Measurements from ENCODE around the gene SEC31B. TPM values are rescaled to one million over a fixed set of nuclear protein-coding genes. Genes with fewer than 3 reads are reported as not detected.

The SEC31B gene
- total and polyA plus RNA-seq, 2 donors from 2014 or later, result 5.6 to 10.6 TPM

DNA sequence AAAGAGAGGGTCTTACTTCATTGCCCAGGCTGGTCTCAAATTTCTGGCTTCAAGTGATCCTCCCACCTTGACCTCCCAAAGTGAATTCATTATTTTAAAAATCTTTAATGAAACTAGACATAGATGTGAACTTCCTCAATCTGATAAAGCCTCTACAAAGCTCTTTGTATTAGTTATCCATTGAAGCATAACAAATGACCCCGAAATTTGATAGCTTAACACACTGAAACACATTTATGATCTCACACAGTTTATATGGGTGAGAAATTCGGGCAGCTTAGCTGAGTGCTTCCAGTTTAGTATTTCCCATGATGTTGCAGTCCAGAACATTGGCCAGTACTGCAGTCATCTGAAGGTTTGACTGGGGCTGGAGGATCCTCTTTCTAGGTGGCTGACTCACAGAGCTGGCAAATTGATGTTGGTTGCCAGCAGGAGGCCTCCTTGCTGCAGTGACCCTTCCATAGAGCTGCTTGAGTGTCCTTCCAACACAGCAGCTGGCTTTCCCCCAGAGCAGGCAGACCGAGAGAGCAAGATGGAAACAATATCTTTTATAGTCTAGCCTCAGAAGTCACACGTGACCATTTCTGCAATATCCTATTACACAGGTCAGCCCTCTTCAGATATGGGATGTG, 73.4 kb downstream of the SEC31B start:
- Histone ChIP-seq H3K9me3 (ENCODE audit: control insufficient read depth in 2 of 3, insufficient read depth in 1 of 3, low read length in 3 of 3) (peaks cover 0 to 3% (median 0%) of the 10 kb centered on the region in 3 donors), H3K27me3 (ENCODE audit: control insufficient read depth, insufficient read depth, low read length) (no peaks in the 10 kb centered on the region), H3K4me1 (ENCODE audit: control insufficient read depth in 2 of 3, insufficient read depth in 2 of 3, low read depth in 1 of 3, low read length in 3 of 3) (no peaks in the 10 kb centered on the region), H3K4me3 (ENCODE audit: low read length in 3 of 3) (no peak overlapping the region), H3K9ac (ENCODE audit: low read length in 3 of 3) (no peak overlapping the region), H3K27ac (ENCODE audit: low read depth in 2 of 2, low read length in 2 of 2) (no peak overlapping the region), H3K36me3 (ENCODE audit: control insufficient read depth in 2 of 3, insufficient read depth in 3 of 3, low read length in 3 of 3) (no peaks in the 10 kb centered on the region)
- no peak for FAIRE-seq
- intact Hi-C loops (cut with DNase I), result no loop called here
- TF ChIP-seq, protein P1, sequence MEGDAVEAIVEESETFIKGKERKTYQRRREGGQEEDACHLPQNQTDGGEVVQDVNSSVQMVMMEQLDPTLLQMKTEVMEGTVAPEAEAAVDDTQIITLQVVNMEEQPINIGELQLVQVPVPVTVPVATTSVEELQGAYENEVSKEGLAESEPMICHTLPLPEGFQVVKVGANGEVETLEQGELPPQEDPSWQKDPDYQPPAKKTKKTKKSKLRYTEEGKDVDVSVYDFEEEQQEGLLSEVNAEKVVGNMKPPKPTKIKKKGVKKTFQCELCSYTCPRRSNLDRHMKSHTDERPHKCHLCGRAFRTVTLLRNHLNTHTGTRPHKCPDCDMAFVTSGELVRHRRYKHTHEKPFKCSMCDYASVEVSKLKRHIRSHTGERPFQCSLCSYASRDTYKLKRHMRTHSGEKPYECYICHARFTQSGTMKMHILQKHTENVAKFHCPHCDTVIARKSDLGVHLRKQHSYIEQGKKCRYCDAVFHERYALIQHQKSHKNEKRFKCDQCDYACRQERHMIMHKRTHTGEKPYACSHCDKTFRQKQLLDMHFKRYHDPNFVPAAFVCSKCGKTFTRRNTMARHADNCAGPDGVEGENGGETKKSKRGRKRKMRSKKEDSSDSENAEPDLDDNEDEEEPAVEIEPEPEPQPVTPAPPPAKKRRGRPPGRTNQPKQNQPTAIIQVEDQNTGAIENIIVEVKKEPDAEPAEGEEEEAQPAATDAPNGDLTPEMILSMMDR (IDR thresholded peaks at IDR 0.05; ENCODE audit: borderline replicate concordance, extremely low read depth, insufficient read depth), result no peak
- no peak for DNase-seq

DNA sequence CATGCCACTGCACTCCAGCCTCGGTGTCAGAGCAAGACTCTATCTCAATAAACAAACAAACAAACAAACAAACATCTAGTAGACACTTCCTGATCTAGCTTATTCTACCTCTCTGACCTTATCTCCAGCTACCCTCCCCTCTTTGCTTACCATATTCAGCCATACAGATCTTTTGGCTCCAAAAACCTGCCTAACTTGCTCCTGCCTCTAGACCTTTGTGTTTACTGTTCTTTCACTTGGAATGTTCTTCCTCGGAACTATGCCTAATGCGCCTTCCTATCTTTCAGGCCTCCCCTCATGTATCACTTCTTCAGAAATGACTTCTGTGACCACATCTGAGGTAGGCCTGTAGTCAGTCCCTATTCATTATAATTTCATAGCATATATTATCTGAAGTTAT, 77.1 kb downstream of the SEC31B start:
- Histone ChIP-seq H3K27ac (ENCODE audit: low read depth in 2 of 2, low read length in 2 of 2) (no peak overlapping the region), H3K27me3 (ENCODE audit: control insufficient read depth, insufficient read depth, low read length) (no peaks in the 10 kb centered on the region), H3K4me1 (ENCODE audit: control insufficient read depth in 2 of 3, insufficient read depth in 2 of 3, low read depth in 1 of 3, low read length in 3 of 3) (no peaks in the 10 kb centered on the region), H3K36me3 (ENCODE audit: control insufficient read depth in 2 of 3, insufficient read depth in 3 of 3, low read length in 3 of 3) (no peaks in the 10 kb centered on the region), H3K9ac (ENCODE audit: low read length in 3 of 3) (no peak overlapping the region), H3K9me3 (ENCODE audit: control insufficient read depth in 2 of 3, insufficient read depth in 1 of 3, low read length in 3 of 3) (peaks cover 0 to 3% (median 0%) of the 10 kb centered on the region in 3 donors), H3K4me3 (ENCODE audit: low read length in 3 of 3) (no peak overlapping the region)
- no peak for DNase-seq
- TF ChIP-seq, protein P1 (IDR thresholded peaks at IDR 0.05; ENCODE audit: borderline replicate concordance, extremely low read depth, insufficient read depth), result no peak
- no peak for FAIRE-seq
- intact Hi-C loops (cut with DNase I), result no loop called here

DNA sequence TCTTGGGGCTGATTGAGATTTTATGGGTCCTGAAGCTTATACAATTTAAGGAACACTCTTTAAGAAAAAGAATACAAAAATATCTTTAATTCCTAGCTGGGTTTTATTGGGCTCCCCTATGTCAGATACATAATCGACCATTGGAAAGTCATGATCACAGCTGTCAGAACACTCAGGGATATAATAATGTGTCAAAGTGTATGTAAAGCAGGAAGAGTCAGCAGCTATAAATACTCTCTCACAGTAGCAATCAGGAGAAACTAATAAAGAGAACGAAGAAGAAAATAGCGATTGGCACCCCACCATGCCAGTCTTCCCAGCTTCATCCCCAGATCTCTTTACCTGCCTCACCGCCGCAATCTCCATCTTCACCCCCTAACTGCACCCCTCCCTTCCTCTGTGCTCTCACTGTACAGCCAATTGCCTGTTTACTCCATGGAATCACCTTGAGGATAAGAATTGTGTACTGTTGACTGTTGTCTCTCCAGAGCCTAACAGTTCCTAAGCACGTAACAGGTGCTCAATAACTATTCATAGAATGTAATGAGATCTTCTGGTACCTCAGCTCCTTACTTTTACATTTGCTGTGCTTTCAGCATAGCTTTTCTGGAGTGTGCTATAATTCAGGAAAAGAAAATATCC, 80.9 kb downstream of the SEC31B start:
- no peak overlapping the region for H3K4me3 ChIP-seq (ENCODE audit: low read length in 3 of 3)
- no peaks in the 10 kb centered on the region for H3K4me1 ChIP-seq (ENCODE audit: control insufficient read depth in 2 of 3, insufficient read depth in 2 of 3, low read depth in 1 of 3, low read length in 3 of 3)
- H3K36me3 ChIP-seq (ENCODE audit: control insufficient read depth in 2 of 3, insufficient read depth in 3 of 3, low read length in 3 of 3), result no peaks in the 10 kb centered on the region
- no peaks in the 10 kb centered on the region for H3K9me3 ChIP-seq (ENCODE audit: control insufficient read depth in 2 of 3, insufficient read depth in 1 of 3, low read length in 3 of 3)
- no peaks in the 10 kb centered on the region for H3K27me3 ChIP-seq (ENCODE audit: control insufficient read depth, insufficient read depth, low read length)
- intact Hi-C loops (cut with DNase I), result loop anchor here (5.0 kb wide), 1 partner anchor 101 kb away; no protein-coding TSS in a partner anchor
- DNase-seq (no peak), FAIRE-seq (no peak)
- no peak overlapping the region for H3K27ac ChIP-seq (ENCODE audit: low read depth in 2 of 2, low read length in 2 of 2)
- TF ChIP-seq, protein P1 (IDR thresholded peaks at IDR 0.05; ENCODE audit: borderline replicate concordance, extremely low read depth, insufficient read depth), result no peak
- no peak overlapping the region for H3K9ac ChIP-seq (ENCODE audit: low read length in 3 of 3)

Other genes starting within 250 kb of the SEC31B start
- 31.8 TPM for gene BLOC1S2, start 233.2 kb downstream of the SEC31B start, total RNA-seq
- 56.3 TPM for gene BLOC1S2, start 233.2 kb downstream of the SEC31B start, polyA plus RNA-seq (ENCODE audit: insufficient read depth, low read depth, low replicate concordance)
- not detected for gene PKD2L1, start 189.6 kb downstream of the SEC31B start, total RNA-seq
- 0.17 TPM for gene PKD2L1, start 189.6 kb downstream of the SEC31B start, polyA plus RNA-seq (ENCODE audit: insufficient read depth, low read depth, low replicate concordance)
- 8.7 TPM for gene SCD, start 172.6 kb downstream of the SEC31B start, total RNA-seq
- 10.7 TPM for gene SCD, start 172.6 kb downstream of the SEC31B start, polyA plus RNA-seq (ENCODE audit: insufficient read depth, low read depth, low replicate concordance)
- not detected for gene WNT8B, start 56.9 kb downstream of the SEC31B start, total RNA-seq
- gene WNT8B, start 56.9 kb downstream of the SEC31B start, polyA plus RNA-seq (ENCODE audit: insufficient read depth, low read depth, low replicate concordance), result 0.60 TPM
- 162 TPM for gene NDUFB8, start 10.0 kb upstream of the SEC31B start, total RNA-seq
- 638 TPM for gene NDUFB8, start 10.0 kb upstream of the SEC31B start, polyA plus RNA-seq (ENCODE audit: insufficient read depth, low read depth, low replicate concordance)
- 40.6 TPM for gene HIF1AN, start 16.1 kb upstream of the SEC31B start, total RNA-seq
- 10.9 TPM for gene HIF1AN, start 16.1 kb upstream of the SEC31B start, polyA plus RNA-seq (ENCODE audit: insufficient read depth, low read depth, low replicate concordance)
- 102 TPM for gene PAX2, start 225.7 kb upstream of the SEC31B start, total RNA-seq
- 28.3 TPM for gene PAX2, start 225.7 kb upstream of the SEC31B start, polyA plus RNA-seq (ENCODE audit: insufficient read depth, low read depth, low replicate concordance)

Data from kidney (tissue), 14 donors.